GM12874 (cell line): ENCODE data around the gene PHF14.

Experiments
- CTCF ChIP-seq: IDR thresholded peaks from 2 replicates; pipeline ENCODE4 v1.5.1; 2011; ENCODE audit warnings: low read depth, mild to moderate bottlenecking, control low read depth, low read length, moderate library complexity; ENCODE audit not compliant: insufficient read depth

PHF14 gene

GRCh38 chr7:10973061-10973941, at the start of gene PHF14:
TSS of gene PHF14 (plus strand) at chr7:10973872. CDS start at chr7:10974324, 452 bp downstream.
- TF ChIP-seq CTCF: no peak

GRCh38 chr7:10924370-10924769, 49.3 kb upstream of the PHF14 start:
- no peak for TF ChIP-seq CTCF

GRCh38 chr7:10930551-10930950, 43.1 kb upstream of the PHF14 start:
- no peak for TF ChIP-seq CTCF

- TF ChIP-seq CTCF: no peak
These were observed 42.5 kb upstream of the PHF14 start for GRCh38 chr7:10931161-10931560.

GRCh38 chr7:10934292-10934691, 39.4 kb upstream of the PHF14 start:
- TF ChIP-seq CTCF: no peak

- TF ChIP-seq CTCF: no peak
These were observed 34.3 kb upstream of the PHF14 start for GRCh38 chr7:10939237-10939910.

GRCh38 chr7:10939911-10940703, 33.6 kb upstream of the PHF14 start:
- TF ChIP-seq CTCF: no peak
